SK-N-DZ (cell line): ENCODE data around the gene CMTM2.
A peak's percentile ranks its signal among the peaks of the same experiment; 100 is the strongest.
"Not testable (repeated sequence)": the region's sequence is repeated elsewhere in the genome, so short reads cannot be mapped to it uniquely, and the experiment has no call there.

Experiments used
- DNase-seq: peaks from one replicate; pipeline ENCODE4 v3.0.0-alpha.2; 2015; ENCODE audit warnings: low spot score

The CMTM2 gene

DNA sequence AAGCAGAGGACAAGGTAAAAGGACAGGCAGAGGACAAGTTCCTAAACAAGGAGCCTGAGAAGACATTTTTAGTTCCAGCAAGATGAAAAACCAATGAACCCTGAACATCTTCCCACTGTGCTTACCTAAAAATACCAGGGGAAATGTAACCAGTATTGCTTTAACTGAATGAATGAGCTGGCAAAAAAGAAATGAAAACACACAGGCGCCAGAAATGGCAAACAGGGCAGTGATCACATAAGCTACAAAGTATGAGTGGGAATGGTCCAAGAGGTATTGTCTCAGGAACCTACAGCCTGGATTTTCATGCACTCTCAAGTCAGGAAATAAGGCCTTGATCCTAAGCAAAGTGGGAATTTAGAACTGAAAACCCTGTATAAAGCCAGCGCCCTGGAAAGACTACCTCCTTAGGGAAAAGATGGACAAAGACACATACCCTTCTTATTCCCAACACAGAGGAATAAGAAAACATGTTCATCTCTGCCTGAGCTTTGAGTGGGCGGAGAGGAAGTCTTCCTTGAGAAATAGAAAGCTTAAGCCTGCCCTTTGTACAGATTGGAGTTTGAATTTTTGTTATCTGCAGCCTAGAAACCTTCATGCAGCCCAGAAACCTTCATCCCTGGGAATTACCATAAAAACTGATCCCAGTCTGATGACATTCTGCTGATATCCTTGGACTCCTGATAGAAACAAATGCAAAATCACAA lies 2.1 kb downstream of the CMTM2 start:
- no peak for DNase-seq

- no peak for DNase-seq
Observed at GRCh38 chr16:66585481-66586239, 6.4 kb downstream of the CMTM2 start.

GRCh38 chr16:66587881-66588600 lies 8.8 kb downstream of the CMTM2 start:
- DNase-seq = no peak

DNA sequence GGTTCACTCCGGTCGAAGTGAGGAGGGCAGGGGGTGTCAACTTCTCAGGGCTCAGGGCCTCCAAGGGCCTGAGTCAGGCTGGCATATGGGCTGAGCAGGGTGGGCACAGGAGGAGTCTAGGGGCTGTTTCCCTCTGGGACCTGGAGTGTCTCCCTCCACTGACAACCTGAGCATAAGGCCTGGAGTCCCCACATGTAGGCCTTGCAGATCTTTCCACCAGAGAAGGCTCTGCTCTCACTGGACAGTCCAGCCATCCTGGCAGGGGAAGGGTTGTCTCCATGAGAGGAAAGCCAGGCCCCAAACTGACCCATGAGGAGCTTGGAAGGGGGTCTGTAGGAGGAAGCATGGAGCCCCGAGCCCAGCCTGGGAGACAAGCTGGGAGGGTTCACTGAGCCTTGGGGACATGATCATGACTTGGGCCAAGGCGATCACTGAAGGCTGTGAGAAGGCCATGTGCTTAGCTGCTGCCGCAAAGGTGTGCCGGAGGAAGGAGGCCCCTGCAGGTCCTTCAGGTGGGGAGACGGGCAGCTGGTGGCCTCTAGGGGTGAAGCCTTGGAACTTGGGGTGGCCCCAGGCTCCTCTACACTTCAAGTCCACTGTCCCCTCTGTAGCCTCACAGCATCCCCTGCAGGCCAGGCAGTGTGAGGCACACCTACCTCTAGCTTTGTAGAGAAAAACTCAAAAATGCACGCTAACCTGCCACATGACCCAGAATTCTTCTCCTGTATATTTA lies 9.9 kb downstream of the CMTM2 start:
- no peak for DNase-seq

- DNase-seq = no peak
Observed at GRCh38 chr16:66590322-66590721, 11.1 kb downstream of the CMTM2 start.

GRCh38 chr16:66591018-66591417 lies 11.8 kb downstream of the CMTM2 start:
- no peak for DNase-seq

GRCh38 chr16:66592241-66592640 lies 13.0 kb downstream of the CMTM2 start:
- no peak for DNase-seq

DNA sequence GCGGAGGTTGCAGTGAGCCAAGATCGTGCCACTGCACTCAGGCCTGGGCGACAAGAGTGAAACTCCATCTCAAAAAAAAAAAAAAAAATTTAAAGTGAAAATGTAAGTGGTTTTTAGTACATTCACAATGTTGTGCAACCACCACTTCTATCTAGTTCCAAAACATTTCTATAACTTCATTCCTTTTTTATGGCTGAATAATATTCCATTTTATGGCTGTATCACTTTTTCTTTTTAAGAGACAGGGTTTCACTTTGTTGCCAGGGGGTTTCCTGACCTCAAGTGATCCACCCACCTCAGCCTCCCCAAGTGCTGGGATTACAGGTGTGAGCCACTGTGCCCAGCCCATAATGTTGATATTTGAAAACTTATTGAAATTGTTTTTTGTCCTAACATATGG lies 13.6 kb downstream of the CMTM2 start:
- DNase-seq = no peak

DNA sequence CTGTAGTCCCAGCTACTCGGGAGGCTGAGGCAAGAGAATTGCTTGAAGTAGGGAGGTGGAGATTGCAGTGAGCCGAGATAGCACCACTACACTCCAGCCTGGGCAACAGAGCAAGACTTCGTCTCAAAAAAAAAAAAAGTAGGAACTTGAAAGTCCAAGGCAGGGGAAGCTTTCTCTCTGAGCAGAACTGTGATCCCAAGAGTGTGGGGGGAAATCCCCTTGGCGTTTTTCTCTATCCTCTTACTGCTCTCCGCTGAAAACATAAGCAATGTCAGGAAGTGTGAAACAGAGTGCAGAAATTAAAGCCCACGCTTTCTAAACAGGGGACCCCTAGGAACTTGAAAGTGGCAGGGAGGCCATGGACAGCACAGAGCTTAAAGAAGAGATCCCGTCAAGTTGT lies 15.5 kb downstream of the CMTM2 start:
- no peak for DNase-seq

GRCh38 chr16:66596559-66596958 lies 17.3 kb downstream of the CMTM2 start:
- not testable (repeated sequence) for DNase-seq

GRCh38 chr16:66596986-66597848 lies 18.0 kb downstream of the CMTM2 start:
- DNase-seq = no peak

GRCh38 chr16:66598111-66598510 lies 18.8 kb downstream of the CMTM2 start:
- DNase-seq = no peak

DNA sequence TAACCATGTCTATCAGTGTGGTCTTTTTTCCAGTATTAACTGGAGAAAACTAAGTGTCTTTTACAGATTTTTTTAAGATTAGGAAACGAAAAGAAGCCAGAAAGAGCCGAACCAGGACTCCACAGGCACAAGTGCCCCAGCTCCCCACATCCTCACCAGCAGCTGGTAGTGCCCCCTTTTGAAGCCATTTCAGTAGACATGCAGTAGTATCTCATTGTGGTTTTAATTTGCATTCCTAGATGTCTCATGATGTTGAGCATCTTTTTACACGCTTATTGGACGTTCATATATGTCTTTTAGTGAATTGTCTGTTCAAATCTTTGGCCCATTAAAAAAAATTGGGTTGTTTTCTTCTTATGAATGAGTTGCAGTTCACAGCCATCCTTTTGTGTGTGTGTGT lies 20.5 kb downstream of the CMTM2 start:
- DNase-seq = no peak

DNA sequence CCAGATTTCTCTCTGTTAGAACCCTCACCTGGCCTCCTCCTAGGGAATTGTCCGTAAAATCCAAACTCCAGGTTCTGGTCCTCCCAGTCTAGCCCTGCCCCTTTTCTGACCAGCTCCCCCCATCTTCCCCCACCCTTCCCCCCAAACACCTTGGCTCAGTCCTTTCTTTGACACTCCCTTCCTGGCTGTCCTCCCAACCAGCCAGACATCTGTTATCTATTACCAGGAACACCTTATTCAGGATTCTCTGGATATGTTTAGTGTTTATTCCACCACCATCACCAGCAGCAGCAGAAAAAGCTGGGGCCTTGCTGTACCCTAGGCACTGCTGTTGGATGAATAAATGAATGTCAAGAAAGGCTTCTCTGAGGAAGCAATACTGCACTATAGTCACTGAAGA lies 21.2 kb downstream of the CMTM2 start:
- DNase-seq = no peak

GRCh38 chr16:66601471-66601870 lies 22.2 kb downstream of the CMTM2 start:
- DNase-seq = no peak

DNA sequence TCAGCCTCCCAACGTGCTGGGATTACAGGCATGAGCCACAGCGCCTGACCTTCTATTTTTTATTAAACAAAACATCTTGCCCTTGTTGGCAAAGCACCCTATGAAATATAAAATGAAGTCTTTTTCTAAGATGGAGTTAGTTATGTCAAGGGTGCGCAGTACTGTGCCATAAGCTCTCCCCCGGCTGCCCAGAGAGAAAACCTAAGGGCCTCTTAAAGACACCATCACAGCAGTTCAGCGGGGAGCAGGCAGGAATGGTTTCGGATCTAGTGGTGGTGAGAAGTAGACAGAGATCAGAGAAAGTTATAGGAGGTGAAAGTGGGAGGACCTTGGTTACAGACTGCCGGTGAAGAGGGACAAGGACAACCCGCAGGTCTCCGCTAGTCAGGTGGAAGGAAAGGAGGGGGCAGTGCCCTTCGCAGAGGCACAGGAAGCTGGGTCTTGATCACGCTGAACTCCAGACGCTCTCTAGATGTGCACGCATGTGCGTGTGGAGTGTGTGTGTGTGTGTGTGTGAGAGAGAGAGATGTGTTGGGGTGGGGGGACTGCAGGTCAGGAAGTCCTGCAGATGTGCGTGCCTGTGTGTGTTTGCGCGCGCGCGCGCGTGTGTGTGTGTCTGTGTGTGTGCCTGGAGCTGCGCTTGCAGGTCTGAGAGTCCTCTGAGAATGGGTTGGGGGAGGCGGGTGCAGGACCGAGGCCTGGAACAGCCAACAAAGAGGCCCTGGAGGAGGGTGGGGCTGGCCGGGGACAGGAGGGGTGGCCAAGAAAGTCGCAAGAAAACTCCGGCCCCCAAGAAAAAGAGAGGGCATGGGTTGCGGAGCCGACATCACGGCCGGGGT lies 24.5 kb downstream of the CMTM2 start:
- peak; percentile 81 for DNase-seq

DNA sequence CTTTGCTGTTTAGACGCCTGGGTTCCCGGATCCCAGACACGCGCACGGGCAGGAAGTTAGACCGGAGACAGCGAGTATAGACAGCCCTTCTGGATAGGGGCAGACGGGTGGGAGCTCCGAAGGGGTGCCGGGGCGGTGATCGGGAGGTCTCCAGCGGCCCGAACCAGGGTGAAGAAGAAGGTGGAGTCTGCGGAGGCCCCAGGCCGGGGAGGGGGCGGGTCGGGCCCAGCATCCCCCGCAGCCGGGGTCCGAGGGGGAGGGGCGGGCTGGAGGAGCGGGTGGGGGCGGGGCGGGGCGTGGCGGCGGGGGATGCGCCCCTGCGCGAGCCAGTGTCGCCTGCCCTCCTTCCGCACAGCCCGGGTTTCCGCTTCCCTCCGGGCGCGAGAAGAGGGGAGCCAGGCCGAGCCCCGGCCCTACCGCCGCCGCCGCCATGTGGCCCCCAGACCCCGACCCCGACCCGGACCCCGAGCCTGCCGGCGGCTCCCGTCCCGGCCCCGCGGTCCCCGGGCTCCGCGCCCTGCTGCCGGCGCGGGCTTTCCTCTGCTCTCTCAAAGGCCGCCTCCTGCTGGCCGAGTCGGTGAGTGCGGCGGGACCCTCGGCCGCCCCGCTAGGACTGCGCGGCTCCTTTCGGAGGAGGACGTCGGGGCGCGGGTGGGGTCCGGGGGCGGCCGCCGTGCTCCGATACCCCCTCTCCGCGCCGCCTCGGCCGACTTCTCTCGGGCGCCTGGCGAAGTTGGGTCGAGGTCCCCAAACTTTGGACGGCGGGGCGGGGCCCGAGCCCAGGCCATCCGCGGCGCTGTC lies 25.3 kb downstream of the CMTM2 start, which contains the start of gene CMTM3:
TSS of gene CMTM3 (plus strand) at position 329 of the 801 bp plus-strand sequence. CDS start at position 431, 102 bp downstream.
- peak; percentile 76 for DNase-seq

GRCh38 chr16:66605177-66605978 lies 26.1 kb downstream of the CMTM2 start:
- DNase-seq = no peak
